HEK293 (cell line): ENCODE measurements around the gene CDHR5.

ENCODE experiments used
- CTCF ChIP-seq: fragments of 450-650 bp; formaldehyde crosslinking; IDR thresholded peaks from 2 replicates; pipeline ENCODE4 v1.5.1; 2016; ENCODE audit warnings: missing biosample characterization, missing genetic modification characterization
- GLI4 ChIP-seq: fragments of 450-650 bp; formaldehyde crosslinking; IDR thresholded peaks from 2 replicates; pipeline ENCODE4 v1.5.1; 2016; ENCODE audit warnings: missing biosample characterization, missing genetic modification characterization
- PRDM4 ChIP-seq: fragments of 450-650 bp; formaldehyde crosslinking; IDR thresholded peaks from 2 replicates; pipeline ENCODE4 v1.5.1; 2017; ENCODE audit warnings: missing biosample characterization, missing genetic modification characterization
- TCF7L2 ChIP-seq: IDR thresholded peaks from 2 replicates; pipeline ENCODE4 v1.6.1; 2011; ENCODE audit warnings: low read depth, mild to moderate bottlenecking, inconsistent platforms, low read length, moderate library complexity, borderline replicate concordance
- ZNF280C ChIP-seq: fragments of 450-650 bp; formaldehyde crosslinking; IDR thresholded peaks from 2 replicates; pipeline ENCODE4 v1.5.1; 2016; ENCODE audit warnings: missing biosample characterization, missing genetic modification characterization
- ZNF394 ChIP-seq: fragments of 450-650 bp; formaldehyde crosslinking; IDR thresholded peaks from 2 replicates; pipeline ENCODE4 v1.5.1; 2016; ENCODE audit warnings: missing biosample characterization, missing genetic modification characterization, mild to moderate bottlenecking, moderate library complexity, borderline replicate concordance
- ZNF416 ChIP-seq: fragments of 450-650 bp; formaldehyde crosslinking; IDR thresholded peaks from 2 replicates; pipeline ENCODE4 v1.5.1; 2016; ENCODE audit warnings: missing biosample characterization, missing genetic modification characterization
- ZNF513 ChIP-seq: fragments of 450-650 bp; IDR thresholded peaks from 2 replicates; pipeline ENCODE4 v1.5.1; 2018; ENCODE audit warnings: missing biosample characterization, missing genetic modification characterization
- ZNF521 ChIP-seq: fragments of 450-650 bp; formaldehyde crosslinking; IDR thresholded peaks from 2 replicates; pipeline ENCODE4 v1.5.1; 2017; ENCODE audit warnings: missing biosample characterization, mild to moderate bottlenecking, missing genetic modification characterization
- ZNF529 ChIP-seq: fragments of 450-650 bp; formaldehyde crosslinking; IDR thresholded peaks from 2 replicates; pipeline ENCODE4 v1.5.1; 2017; ENCODE audit warnings: missing genetic modification characterization, missing biosample characterization; ENCODE audit not compliant: insufficient replicate concordance
- ZNF777 ChIP-seq: fragments of 450-650 bp; formaldehyde crosslinking; IDR thresholded peaks from 2 replicates; pipeline ENCODE4 v1.5.1; 2017; ENCODE audit warnings: missing biosample characterization, missing genetic modification characterization, borderline replicate concordance
- ZSCAN30 ChIP-seq: fragments of 450-650 bp; IDR thresholded peaks from 2 replicates; pipeline ENCODE4 v1.5.1; 2018; ENCODE audit warnings: missing biosample characterization, mild to moderate bottlenecking, missing genetic modification characterization, moderate library complexity

- no peak for TF ChIP-seq PRDM4 (tag by site-specific recombination)
- TF ChIP-seq TCF7L2 = no peak
- TF ChIP-seq ZNF280C (tag by site-specific recombination) = no peak
- no peak for TF ChIP-seq CTCF (tag by site-specific recombination)
- no peak for TF ChIP-seq ZNF521 (tag by site-specific recombination)
- no peak for TF ChIP-seq GLI4 (tag by site-specific recombination)
- TF ChIP-seq ZNF513 (tag by site-specific recombination) = no peak
- no peak for TF ChIP-seq ZSCAN30 (tag by site-specific recombination)
- TF ChIP-seq ZNF416 (tag by site-specific recombination) = no peak
- no peak for TF ChIP-seq ZNF529
- TF ChIP-seq ZNF777 = no peak
- no peak for TF ChIP-seq ZNF394 (tag by site-specific recombination)
These were observed 18.5 kb downstream of the CDHR5 start for GRCh38 chr11:606245-606644.
